Colonic mucosa (tissue), 4 donors: ENCODE measurements around the gene CIBAR2. TPM values are rescaled to one million over a fixed set of nuclear protein-coding genes. Genes with fewer than 3 reads are reported as not detected.

Source experiments
- DNase-seq: peaks from one replicate; pipeline ENCODE4 v3.0.0-alpha.2; 2020
- H3K27ac ChIP-seq: fragments of 200-600 bp; one replicate; pipeline ENCODE4 v1.8.0; 2021
- H3K27me3 ChIP-seq: fragments of 200-600 bp; one replicate; pipeline ENCODE4 v1.8.0; 2021
- H3K36me3 ChIP-seq: fragments of 200-600 bp; one replicate; pipeline ENCODE4 v1.8.0; 2021
- H3K4me1 ChIP-seq: fragments of 200-600 bp; one replicate; pipeline ENCODE4 v1.8.0; 2021; ENCODE audit warnings: mild to moderate bottlenecking
- H3K4me3 ChIP-seq: fragments of 200-600 bp; one replicate; pipeline ENCODE4 v1.8.0; 2021
- H3K9ac ChIP-seq, 2 donors: one replicate each; pipeline ENCODE4 v1.7.0; 2013; ENCODE audit warnings: control low read depth in 2 of 2, low read depth in 2 of 2, low read length in 2 of 2
- H3K9me3 ChIP-seq: fragments of 200-600 bp; one replicate; pipeline ENCODE4 v1.8.0; 2021
- CTCF ChIP-seq: fragments of 200-600 bp; IDR thresholded peaks from one replicate; pipeline ENCODE4 v1.8.0; 2022; ENCODE audit warnings: antibody characterized with exemption, mild to moderate bottlenecking
- intact Hi-C: fragments of 100-400 bp; cut with DNase I; formaldehyde crosslinking; loops from one replicate; pipeline ENCODE4 v1.14.1; 2022
- total RNA-seq, 2 donors: library from RNA; stranded (reverse); fragmentation: NEBNext Ultra II Directional in 1 of 2; extraction: Animal tissue kit (Norgen Biotek cat#: 25700) in 1 of 2; gene quantifications; one replicate each; pipeline ENCODE4 v1.2.1, GENCODE V29; 2021
- donor health status: healthy.
- donor health status: DM: no; HTN: no; CAD: no.
- donor health status: DM: no; HTN: no; CAD: no.

CIBAR2 gene
- total RNA-seq, 2 donors from 2014 or later: 0.32 TPM; not detected in 1

GRCh38 chr16:85146922-85147651, 34.8 kb upstream of the CIBAR2 start:
- no peaks in the 10 kb centered on the region for H3K4me1 ChIP-seq
- no peak for TF ChIP-seq CTCF
- H3K4me3 ChIP-seq: no peak overlapping the region
- intact Hi-C loops: no loop called here
- no peaks in the 10 kb centered on the region for H3K36me3 ChIP-seq
- peak overlapping the region; percentile 27 for H3K27ac ChIP-seq
- no peak for DNase-seq
- no peaks in the 10 kb centered on the region for H3K9me3 ChIP-seq
- H3K27me3 ChIP-seq: no peaks in the 10 kb centered on the region
- H3K9ac ChIP-seq: peak overlapping the region in 1 of 2 donors; percentile 56

- Histone ChIP-seq H3K27ac (peak overlapping the region; percentile 27), H3K9me3 (no peaks in the 10 kb centered on the region)
- intact Hi-C loops: no loop called here
Measured at GRCh38 chr16:85146532-85146797, 34.2 kb upstream of the CIBAR2 start.

GRCh38 chr16:85145734-85146531, 33.7 kb upstream of the CIBAR2 start:
- TF ChIP-seq CTCF: no peak
- intact Hi-C loops: no loop called here
- Histone ChIP-seq H3K27me3 (no peaks in the 10 kb centered on the region), H3K9ac (no peak overlapping the region), H3K36me3 (no peaks in the 10 kb centered on the region), H3K4me1 (no peaks in the 10 kb centered on the region), H3K9me3 (no peaks in the 10 kb centered on the region), H3K4me3 (no peak overlapping the region), H3K27ac (no peak overlapping the region)
- no peak for DNase-seq

More at GRCh38 chr16:85146532-85146797, 34.2 kb upstream of the CIBAR2 start:
- Histone ChIP-seq H3K27me3 (no peaks in the 10 kb centered on the region), H3K36me3 (no peaks in the 10 kb centered on the region), H3K4me3 (no peak overlapping the region), H3K9ac (peak overlapping the region in 1 of 2 donors; percentile 56), H3K4me1 (no peaks in the 10 kb centered on the region)
- TF ChIP-seq CTCF: no peak
- DNase-seq: no peak

GRCh38 chr16:85145188-85145587, 32.9 kb upstream of the CIBAR2 start:
- DNase-seq: no peak
- no peaks in the 10 kb centered on the region for H3K36me3 ChIP-seq
- no peak overlapping the region for H3K27ac ChIP-seq
- no peaks in the 10 kb centered on the region for H3K27me3 ChIP-seq
- no peaks in the 10 kb centered on the region for H3K4me1 ChIP-seq
- intact Hi-C loops: no loop called here
- H3K4me3 ChIP-seq: no peak overlapping the region
- H3K9ac ChIP-seq: no peak overlapping the region
- TF ChIP-seq CTCF: no peak
- no peaks in the 10 kb centered on the region for H3K9me3 ChIP-seq

- H3K4me3 ChIP-seq: no peak overlapping the region
- H3K4me1 ChIP-seq: no peaks in the 10 kb centered on the region
- DNase-seq: no peak
- no peaks in the 10 kb centered on the region for H3K36me3 ChIP-seq
- no peaks in the 10 kb centered on the region for H3K9me3 ChIP-seq
- intact Hi-C loops: no loop called here
- no peak for TF ChIP-seq CTCF
- H3K9ac ChIP-seq: no peak overlapping the region
- no peak overlapping the region for H3K27ac ChIP-seq
- H3K27me3 ChIP-seq: no peaks in the 10 kb centered on the region
Measured at GRCh38 chr16:85144026-85144915, 32.0 kb upstream of the CIBAR2 start.
